IPS DF 6.9 (cell line): Measurements from ENCODE around the gene ADGRG6.
"Not testable (repeated sequence)": the region's sequence is repeated elsewhere in the genome, so short reads cannot be mapped to it uniquely, and the experiment has no call there.

Experiments used
- DNase-seq: peaks from one replicate; pipeline ENCODE4 v3.0.0-alpha.2; 2013; ENCODE audit warnings: low read depth, low spot score
- H3K27ac ChIP-seq: one replicate; pipeline ENCODE4 v1.5.1; 2013; ENCODE audit warnings: low read length, control low read depth
- H3K27me3 ChIP-seq: 2 replicates; pipeline ENCODE4 v1.6.1; 2013; ENCODE audit warnings: mild to moderate bottlenecking, low read length; ENCODE audit not compliant: control insufficient read depth, insufficient read depth
- H3K36me3 ChIP-seq: 2 replicates; pipeline ENCODE4 v1.6.1; 2013; ENCODE audit warnings: low read length; ENCODE audit not compliant: control insufficient read depth, insufficient read depth
- H3K4me1 ChIP-seq: 2 replicates; pipeline ENCODE4 v1.6.1; 2013; ENCODE audit warnings: low read length; ENCODE audit not compliant: control insufficient read depth, insufficient read depth
- H3K4me3 ChIP-seq: 2 replicates; pipeline ENCODE4 v1.5.1; 2013; ENCODE audit warnings: mild to moderate bottlenecking, low read length
- H3K9me3 ChIP-seq: 2 replicates; pipeline ENCODE4 v1.6.1; 2013; ENCODE audit warnings: low read length, inconsistent platforms; ENCODE audit not compliant: control insufficient read depth, insufficient read depth
- WGBS: extraction: QIAGEN DNeasy Blood & Tissue Kit; methylation state at CpG from one replicate; pipeline ENCODE4 v1.1.7; 2013; ENCODE audit warnings: mixed read lengths, missing lambda C conversion rate; ENCODE audit not compliant: insufficient read length, insufficient coverage; 5-methylcytosine and 5-hydroxymethylcytosine counted together

ADGRG6 gene

DNA sequence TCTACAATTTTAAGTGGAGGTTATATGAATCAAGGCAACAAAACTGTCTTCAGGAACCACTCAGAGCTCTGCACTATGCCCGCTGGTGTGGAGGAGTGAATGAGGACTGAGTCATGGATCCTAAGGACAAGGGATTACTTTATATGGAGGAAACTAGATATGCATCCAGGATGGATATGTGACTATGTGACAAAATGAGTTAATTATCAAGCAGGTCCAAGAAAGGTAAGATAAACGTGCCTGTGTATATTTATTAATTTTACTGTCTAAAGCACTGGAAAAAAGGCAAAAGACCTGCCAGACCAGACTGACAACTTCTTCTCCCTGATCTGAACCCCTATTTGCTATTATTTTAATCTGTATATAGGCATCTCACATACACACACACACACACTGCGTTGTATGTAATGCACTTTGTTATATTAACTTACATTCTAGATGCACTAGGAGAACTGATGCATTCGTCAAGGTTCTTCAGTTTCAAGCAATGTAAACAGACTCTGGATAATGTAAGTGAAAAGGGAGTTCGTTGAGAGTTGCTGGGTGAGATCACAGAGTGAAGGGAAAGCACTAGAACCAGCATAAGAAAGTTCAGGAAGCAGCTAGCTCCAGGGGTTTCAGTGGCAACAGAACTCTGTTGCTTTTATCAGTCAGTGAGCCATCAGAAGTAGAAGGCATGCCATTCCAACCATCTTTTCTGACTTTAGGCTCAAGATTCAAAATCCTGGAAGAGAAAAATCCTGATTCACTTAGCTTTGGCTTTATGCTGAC, 26.4 kb upstream of the ADGRG6 start:
- Histone ChIP-seq H3K36me3 (no peaks in the 10 kb centered on the region), H3K27me3 (no peaks in the 10 kb centered on the region), H3K4me3 (no peak overlapping the region), H3K9me3 (no peaks in the 10 kb centered on the region), H3K27ac (no peak overlapping the region), H3K4me1 (no peaks in the 10 kb centered on the region; the same call in 1 of the 2 replicates)
- no peak for DNase-seq
- no CpG with 5 or more reads among the region's 5 CpGs for WGBS

DNA sequence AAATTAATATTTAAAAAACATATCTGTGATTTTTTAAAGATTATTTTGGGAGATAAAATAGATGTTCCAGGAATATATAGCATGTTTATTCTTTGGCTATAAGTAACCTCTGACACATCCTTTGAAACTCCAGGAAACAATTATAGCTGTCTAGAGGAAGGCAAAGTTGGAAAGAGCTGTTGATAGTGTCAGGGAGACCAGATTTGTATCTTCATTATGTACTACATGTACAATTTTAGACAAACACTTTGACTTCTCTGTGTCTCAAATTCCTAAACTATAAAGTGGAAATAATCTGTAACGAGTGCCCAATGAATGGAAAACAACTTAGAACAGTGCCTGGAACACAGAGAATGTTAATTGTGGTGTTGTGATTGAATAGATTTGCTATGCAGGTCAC, 25.6 kb upstream of the ADGRG6 start:
- H3K27me3 ChIP-seq = no peaks in the 10 kb centered on the region
- H3K4me3 ChIP-seq = no peak overlapping the region
- H3K9me3 ChIP-seq = no peaks in the 10 kb centered on the region
- H3K4me1 ChIP-seq = no peaks in the 10 kb centered on the region; the same call in 1 of the 2 replicates
- no peak for DNase-seq
- no peaks in the 10 kb centered on the region for H3K36me3 ChIP-seq
- no peak overlapping the region for H3K27ac ChIP-seq
- no CpG with 5 or more reads among the region's 1 CpG for WGBS

DNA sequence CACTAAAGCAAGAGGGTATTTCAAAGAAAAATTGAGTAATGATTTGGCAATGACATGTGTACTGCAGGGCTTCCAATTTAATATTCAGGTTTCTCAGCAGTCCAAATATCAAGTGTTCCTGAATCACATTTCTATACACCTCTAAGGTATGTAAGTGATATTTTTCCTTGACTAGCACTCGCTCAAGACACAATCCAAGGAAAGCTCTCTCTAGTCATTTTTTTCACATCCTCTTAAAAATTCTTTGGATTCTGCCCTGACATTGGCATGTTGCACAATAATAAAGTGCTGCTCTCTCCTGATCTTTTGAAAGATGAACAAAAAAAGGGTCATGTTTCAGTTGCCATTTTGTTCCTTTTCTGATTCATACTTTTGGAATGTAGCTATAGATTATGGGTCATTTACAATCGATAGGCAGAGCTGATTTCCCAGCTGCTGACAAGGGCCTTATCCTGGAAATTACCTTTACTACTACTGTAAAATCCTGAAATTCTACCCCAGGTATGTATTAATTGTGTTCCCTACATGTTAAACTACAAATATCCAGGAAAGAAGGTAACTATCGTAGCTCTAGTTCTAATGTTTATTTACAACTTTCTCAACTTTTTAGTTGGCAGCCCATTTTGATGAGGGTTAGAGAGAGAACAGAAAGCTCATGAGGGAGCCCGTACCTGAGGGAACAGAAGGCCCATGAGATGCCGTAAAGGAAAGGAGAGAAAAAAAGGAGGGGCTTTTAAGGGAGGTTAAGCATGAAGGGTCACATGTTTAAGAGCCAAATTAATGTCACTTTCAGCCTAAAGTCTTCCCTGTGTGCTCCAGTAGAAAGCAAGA, 22.2 kb upstream of the ADGRG6 start:
- Histone ChIP-seq H3K4me3 (no peak overlapping the region), H3K27me3 (no peaks in the 10 kb centered on the region), H3K4me1 (no peaks in the 10 kb centered on the region; the same call in 1 of the 2 replicates), H3K9me3 (no peaks in the 10 kb centered on the region), H3K27ac (no peak overlapping the region), H3K36me3 (no peaks in the 10 kb centered on the region)
- DNase-seq = no peak
- WGBS = no CpG with 5 or more reads among the region's 5 CpGs

DNA sequence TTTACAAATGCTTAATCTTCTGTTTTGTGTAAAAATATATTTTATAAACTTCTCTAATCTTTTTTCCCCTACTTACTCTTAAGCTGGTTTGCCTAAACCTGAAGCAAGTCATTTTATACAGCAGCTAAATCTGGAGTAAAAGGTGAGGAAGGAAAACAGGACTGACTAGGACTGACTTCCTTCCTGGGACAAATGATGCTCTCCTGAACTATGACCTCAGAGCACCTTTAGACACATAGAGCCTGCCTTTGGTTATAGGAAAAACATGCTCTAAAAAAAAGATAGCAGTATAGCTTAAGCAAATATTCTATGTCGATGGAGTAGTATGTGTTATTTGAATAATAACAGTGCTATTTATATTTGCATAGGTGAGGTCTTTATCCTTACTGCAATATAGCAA, 21.5 kb upstream of the ADGRG6 start:
- H3K27me3 ChIP-seq = no peaks in the 10 kb centered on the region
- no peak overlapping the region for H3K27ac ChIP-seq
- no CpG with 5 or more reads among the region's 1 CpG for WGBS

DNA sequence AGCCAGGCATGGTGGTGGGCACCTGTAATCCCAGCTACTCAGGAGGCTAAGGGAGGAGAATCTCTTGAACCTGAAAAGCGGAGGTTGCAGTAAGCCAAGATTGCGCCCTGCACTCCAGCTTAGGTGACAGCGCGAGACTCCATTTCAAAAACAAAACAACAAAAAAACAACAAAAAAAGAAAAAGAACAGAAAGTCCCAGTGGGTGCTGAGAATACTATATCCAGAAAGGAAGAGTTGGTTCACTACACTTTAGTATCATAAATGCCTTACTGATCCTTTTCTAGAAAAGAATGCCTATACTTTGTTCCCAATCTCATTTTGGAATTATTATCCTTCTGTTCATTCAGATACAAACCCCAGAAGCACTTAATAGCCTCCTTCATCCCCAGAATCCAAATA, 20.9 kb upstream of the ADGRG6 start:
- no CpG with 5 or more reads among the region's 4 CpGs for WGBS
- Histone ChIP-seq H3K27ac (no peak overlapping the region), H3K9me3 (no peaks in the 10 kb centered on the region), H3K4me3 (no peak overlapping the region), H3K36me3 (no peaks in the 10 kb centered on the region), H3K27me3 (no peaks in the 10 kb centered on the region), H3K4me1 (no peaks in the 10 kb centered on the region)
- DNase-seq = no peak

More for the DNA sequence above, 21.5 kb upstream of the ADGRG6 start:
- no peaks in the 10 kb centered on the region; the same call in 1 of the 2 replicates for H3K4me1 ChIP-seq
- no peaks in the 10 kb centered on the region for H3K36me3 ChIP-seq
- no peak overlapping the region for H3K4me3 ChIP-seq
- DNase-seq = no peak
- H3K9me3 ChIP-seq = no peaks in the 10 kb centered on the region

DNA sequence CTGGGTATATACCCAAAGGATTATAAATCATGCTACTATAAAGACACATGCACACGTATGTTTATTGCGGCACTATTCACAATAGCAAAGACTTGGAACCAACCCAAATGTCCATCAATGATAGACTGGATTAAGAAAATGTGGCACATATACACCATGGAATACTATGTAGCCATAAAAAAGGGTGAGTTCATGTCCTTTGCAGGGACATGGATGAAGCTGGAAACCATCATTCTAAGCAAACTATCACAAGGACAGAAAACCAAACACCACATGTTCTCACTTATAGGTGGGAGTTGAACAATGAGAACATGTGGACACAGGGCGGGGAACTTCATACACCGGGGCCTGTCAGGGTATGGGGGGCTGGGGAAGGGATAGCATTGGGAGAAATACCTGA, 18.7 kb upstream of the ADGRG6 start:
- H3K36me3 ChIP-seq, H3K27ac ChIP-seq, H3K9me3 ChIP-seq, H3K27me3 ChIP-seq, H3K4me1 ChIP-seq, H3K4me3 ChIP-seq, DNase-seq: not testable (repeated sequence)
- no CpG with 5 or more reads among the region's 4 CpGs for WGBS

DNA sequence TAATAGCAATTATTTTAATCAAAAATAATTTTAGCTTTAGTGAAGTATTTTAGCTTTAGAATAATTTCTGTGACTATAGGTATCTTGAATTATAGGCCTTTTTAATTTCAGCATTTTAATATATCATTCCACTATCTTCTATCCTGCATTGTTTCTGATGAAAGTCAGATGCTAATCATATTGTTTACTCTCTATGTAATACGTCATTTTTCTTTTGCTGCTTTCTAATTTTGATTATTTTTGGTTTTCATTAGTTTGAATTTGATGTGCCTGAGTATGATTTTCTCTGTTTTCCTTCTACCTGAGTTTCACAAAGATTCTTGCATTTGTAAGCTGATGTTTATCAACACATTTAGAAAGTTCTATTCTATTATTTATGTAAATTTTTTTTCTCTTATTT, 17.4 kb upstream of the ADGRG6 start:
- no peaks in the 10 kb centered on the region for H3K36me3 ChIP-seq
- H3K4me3 ChIP-seq = no peak overlapping the region
- H3K4me1 ChIP-seq = no peaks in the 10 kb centered on the region
- no peaks in the 10 kb centered on the region for H3K9me3 ChIP-seq
- DNase-seq = no peak
- H3K27ac ChIP-seq = no peak overlapping the region
- no CpG with 5 or more reads among the region's 1 CpG for WGBS
- H3K27me3 ChIP-seq = no peaks in the 10 kb centered on the region

DNA sequence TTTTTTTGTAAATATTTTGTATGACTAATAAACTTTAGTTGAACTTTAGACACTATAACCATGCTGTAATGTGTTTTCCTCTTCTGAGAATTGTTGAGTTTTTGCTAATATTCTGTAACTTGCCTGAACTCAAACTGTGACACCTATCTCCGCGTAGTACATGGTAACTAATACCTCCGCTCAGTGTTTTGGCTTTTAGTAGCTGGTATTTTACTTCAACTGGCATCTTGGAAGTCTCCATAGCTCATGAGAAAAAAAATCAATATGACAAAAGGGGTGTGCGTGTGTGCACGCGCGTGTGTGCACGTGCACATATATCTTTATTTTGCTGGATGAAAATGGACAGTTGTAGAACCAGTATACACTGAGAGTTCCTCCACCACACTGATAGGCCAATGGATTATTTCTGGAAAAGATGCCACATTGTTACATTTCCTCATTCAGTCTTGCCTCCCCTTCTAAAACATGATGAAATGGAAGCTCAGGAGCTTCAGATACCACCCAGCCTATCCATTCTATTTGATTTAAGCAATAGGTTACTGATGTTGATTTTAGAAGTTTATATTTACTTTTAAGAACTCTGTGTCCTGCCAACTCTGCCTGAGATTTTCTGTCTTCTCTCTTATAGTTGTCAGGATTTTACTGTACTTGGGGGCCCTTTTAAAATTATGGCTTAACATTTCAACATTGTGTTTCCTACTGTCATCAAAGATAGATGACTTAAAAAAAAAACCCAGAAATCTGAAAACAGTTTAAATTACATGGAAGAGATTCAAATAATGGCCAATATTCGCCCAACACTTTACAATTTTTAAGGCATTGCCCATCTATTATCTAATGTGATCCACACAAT, 16.3 kb upstream of the ADGRG6 start:
- H3K27me3 ChIP-seq = no peaks in the 10 kb centered on the region
- H3K4me3 ChIP-seq = no peak overlapping the region
- no peak overlapping the region for H3K27ac ChIP-seq
- no peaks in the 10 kb centered on the region for H3K9me3 ChIP-seq
- DNase-seq = no peak
- no CpG with 5 or more reads among the region's 9 CpGs for WGBS
- no peaks in the 10 kb centered on the region for H3K4me1 ChIP-seq
- H3K36me3 ChIP-seq = no peaks in the 10 kb centered on the region

DNA sequence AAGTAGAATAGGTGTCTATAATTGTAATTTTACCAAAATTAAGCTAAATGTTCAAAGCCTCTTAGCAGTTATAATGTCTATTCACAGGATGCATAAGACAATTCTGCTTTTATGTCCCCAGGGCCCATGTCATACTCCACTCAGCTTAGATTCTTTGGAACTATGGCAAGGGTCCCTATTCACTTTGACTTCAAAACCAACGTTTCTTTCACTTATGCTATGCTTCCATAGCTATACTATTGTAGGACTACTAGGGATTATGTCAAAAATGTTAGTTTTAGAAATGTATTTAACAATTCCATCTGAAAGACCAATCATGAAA, 15.8 kb upstream of the ADGRG6 start:
- Histone ChIP-seq H3K4me1 (no peaks in the 10 kb centered on the region), H3K27me3 (no peaks in the 10 kb centered on the region), H3K9me3 (no peaks in the 10 kb centered on the region), H3K27ac (no peak overlapping the region), H3K4me3 (no peak overlapping the region), H3K36me3 (no peaks in the 10 kb centered on the region)
- no peak for DNase-seq
- WGBS = no CpG with 5 or more reads among the region's 1 CpG

DNA sequence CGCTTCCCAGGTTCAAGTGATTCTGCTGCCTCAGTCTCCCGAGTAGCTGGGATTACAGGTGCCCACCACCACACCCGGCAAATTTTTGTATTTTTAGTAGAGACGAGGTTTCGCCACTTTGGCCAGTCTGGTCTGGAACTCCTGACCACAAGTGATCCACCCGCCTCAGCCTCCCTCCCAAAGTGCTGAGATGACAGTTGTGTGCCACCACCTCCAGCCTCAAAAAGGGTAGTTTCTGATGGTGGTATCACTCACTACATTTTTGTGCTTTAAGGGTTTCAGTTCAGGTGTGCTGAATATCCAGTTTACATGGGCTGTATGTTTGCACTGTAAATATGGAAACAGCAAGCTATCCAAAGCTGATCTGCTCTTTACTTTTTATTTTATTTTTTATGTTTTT, 12.1 kb upstream of the ADGRG6 start:
- H3K27me3 ChIP-seq = no peaks in the 10 kb centered on the region
- H3K4me3 ChIP-seq = no peak overlapping the region
- H3K4me1 ChIP-seq = no peaks in the 10 kb centered on the region
- no peaks in the 10 kb centered on the region for H3K9me3 ChIP-seq
- no peaks in the 10 kb centered on the region for H3K36me3 ChIP-seq
- DNase-seq = no peak
- no peak overlapping the region for H3K27ac ChIP-seq
- WGBS = no CpG with 5 or more reads among the region's 6 CpGs
